GM19238 (cell line): Measurements from ENCODE around the gene PLXNA4.

Experiments used
- DNase-seq: peaks from one replicate; pipeline ENCODE4 v3.0.0; 2011; ENCODE audit warnings: low spot score; ENCODE audit not compliant: insufficient read length

The PLXNA4 gene

DNA sequence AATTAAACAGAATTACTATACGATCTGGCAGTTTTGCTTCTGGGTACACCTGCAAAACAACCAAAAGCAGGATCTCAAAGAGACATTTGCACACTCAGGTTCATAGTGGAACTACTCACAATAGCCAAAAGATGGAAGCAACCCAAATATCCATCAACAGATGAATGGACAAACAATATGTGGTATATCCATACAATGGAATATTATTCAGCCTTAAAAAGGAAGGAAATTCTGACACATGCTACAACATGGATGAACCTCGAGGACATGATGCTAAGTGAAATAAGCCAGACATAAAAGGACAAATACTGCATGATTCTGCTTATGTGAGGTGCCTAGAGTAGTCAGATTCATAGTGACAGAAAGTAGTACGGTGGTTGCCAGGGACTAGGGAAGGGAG, 330.7 kb downstream of the PLXNA4 start:
- no peak for DNase-seq

DNA sequence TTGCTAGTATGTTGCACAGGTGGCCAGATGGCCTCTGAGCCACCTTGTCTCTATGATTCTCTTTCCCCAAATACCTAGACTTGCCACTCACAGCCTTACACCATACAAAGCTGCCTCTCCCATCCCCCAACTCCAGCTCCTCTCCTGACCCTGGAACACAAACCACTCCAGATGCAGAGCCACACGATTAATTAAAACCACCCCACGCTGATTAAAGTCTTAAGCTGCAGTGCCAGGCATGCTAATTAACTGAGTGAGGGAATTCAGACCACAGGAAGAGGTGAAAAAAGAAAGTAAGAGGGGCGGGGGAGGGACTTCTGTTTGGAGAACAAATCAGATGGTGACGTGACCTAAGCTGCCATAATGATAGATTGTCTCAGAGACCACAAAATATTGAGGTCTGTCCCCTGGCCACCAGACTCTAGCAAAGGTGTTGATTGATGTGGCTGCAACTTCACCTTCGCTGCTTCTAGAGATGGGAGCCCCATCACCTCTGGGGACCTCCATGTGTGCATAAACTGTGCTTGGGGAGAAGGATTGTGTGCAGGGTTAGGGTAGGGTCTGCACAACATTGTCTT, 331.3 kb downstream of the PLXNA4 start:
- DNase-seq = no peak

DNA sequence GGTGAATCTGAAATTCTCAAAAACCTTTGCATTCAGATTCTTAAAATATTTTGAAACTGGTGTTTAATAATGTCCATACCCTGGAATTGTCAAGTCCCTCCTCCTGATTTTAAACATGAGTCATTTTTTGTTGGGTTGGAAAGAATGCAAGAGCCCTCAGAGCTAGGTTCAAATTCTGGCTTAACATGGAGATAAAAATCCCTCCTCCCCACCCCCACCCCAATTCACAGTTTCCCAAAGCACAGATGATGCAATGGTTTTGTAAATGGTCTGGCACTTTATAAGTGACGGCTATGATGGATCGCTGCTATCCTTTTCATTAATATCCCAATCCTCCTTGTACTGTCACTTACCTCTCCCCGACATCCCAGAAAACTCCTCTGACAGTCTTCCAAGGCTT, 332.8 kb downstream of the PLXNA4 start:
- no peak for DNase-seq

GRCh38 chr7:132243051-132243450, 333.2 kb downstream of the PLXNA4 start:
- no peak for DNase-seq

GRCh38 chr7:132242192-132242812, 334.0 kb downstream of the PLXNA4 start:
- DNase-seq = no peak

GRCh38 chr7:132240821-132241422, 335.3 kb downstream of the PLXNA4 start:
- no peak for DNase-seq

DNA sequence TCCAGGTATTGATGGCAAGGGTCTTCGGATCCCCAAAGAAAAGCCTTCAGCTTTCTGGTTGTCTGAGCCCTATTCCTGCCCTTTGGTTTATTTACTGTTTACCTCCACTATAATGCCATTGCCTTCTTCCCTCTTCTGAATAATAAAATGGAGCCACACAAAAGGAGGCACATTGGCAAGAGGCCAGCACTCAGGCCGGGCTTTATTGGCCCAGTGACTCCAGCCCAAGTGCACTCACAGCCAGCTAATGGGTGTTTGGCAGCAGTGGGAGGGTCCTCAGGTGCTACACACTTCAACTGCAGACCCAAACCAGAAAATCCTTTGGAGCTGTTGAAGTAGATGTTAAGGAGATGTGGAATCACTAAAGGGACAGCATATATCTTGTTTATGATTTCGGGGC, 336.0 kb downstream of the PLXNA4 start:
- no peak for DNase-seq

- no peak for DNase-seq
Measured at GRCh38 chr7:132239422-132239994, 336.8 kb downstream of the PLXNA4 start.

GRCh38 chr7:132234711-132235110, 341.6 kb downstream of the PLXNA4 start:
- DNase-seq = no peak

DNA sequence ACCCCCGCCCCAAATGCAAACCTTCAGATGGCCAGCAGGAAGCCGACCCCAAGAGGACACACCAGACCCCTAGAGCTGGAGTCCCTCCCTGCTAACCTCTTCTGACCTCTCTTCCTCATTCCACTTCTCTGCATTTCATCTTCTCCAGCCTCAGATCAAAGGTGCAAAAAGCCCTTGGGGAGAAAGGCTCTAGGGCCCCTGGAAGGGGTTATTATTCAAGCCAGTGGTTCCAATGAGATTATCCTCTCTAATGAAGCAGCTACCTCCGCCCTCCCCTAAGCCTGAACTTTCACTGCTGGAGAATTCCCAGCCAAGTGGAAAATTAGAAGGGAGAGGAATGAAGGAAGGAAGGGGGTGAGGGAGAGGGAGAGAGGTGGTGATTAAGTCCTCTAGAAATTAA, 343.9 kb downstream of the PLXNA4 start:
- DNase-seq = no peak

DNA sequence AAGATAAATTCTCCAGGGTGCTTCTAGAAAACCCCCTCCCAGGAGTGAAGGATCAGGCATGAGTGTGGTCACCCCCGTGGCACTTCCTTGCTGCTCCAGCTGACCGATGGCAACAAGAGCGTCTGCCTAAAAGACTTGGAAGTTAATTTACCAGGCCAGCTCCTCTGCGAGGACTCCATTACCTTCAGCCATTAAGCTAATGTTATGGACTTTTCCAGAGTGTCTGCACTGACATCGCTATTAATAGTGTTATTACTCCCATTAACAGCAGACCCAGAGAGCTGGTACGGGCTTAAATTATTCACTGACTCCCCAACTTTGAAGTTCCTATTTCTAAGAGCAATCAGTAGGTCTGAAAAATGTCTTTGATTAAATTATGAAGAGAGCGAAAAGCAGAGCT, 345.8 kb downstream of the PLXNA4 start:
- DNase-seq = no peak

DNA sequence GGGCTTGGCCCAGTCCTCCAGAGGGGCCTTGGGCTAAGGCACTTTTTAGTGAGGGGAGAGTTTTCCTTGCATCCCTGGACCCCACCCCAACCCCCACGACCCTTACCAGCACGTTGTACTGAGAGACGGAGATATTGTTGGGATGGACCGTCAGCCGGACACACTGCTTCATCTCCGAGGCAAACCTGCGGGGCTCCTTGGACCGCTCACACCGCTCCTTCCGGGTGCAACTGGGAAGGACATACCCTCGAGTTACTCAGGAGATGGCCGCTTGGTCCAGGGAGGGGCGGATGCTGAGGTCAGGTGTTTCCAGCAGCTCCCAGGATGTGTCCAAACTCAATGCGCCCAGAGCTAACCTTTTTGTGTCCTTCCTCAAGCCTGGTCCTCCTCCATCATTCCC, 348.0 kb downstream of the PLXNA4 start:
- no peak for DNase-seq

DNA sequence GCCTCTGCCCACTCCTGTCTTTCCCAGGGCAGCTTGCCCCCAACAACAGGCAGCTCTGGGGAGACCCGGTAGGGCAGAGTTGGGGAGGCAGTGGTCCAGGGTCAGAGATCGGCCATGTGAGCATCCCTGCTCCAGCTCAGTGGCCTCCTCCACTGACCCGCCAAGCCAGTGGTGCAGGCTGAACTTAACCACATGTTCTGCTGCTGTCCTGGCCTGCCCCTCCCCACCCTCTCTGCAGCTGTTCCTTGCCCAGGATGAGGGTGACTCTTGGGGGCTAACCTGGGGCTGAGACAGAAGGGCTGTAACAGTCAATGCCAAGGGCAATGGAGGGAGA, 349.3 kb downstream of the PLXNA4 start:
- DNase-seq = no peak

DNA sequence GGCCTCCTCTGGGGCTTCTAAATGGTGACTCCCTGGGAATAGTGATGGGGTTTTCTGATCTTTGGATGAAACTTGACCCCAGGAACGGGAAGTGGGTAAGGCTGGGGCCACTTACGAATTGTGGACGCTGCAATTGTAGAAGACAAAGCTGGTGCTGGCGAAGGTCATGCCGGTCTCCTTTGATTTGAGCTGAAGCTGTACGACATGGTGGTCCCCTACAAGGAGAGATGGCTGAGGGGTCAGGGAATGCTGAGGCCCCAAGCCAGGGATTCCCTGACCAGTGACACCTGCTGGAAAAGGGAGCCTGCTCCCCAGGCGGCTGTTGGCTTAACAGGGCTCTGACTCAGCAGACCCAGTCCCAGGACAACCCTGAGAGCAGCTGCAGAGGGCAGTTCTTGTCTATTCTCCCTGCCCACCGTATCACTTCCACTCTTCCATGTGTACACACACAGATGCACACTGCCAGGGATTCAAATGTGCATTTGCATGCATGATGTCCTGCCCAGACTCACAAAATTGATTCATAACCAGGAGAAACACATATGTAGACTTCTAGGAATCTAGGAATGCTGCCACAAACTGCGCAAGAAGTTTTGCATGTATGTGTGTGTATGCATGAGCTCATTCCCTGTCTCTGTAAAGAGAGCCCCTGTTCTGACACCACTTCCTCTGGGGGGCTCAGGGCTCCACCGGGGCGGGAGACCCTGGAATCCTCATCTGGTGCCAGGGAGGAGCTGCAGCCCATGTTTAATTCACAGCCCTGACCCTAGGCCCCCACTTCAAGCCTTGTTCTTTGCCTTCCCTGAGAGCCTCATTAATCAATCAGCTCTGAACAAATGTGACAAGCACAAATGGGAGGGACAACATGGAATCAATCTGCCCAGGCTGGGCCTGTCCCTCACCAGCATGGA, 350.0 kb downstream of the PLXNA4 start:
- no peak for DNase-seq

- DNase-seq = no peak
Measured at GRCh38 chr7:132225216-132226030, 350.8 kb downstream of the PLXNA4 start.

DNA sequence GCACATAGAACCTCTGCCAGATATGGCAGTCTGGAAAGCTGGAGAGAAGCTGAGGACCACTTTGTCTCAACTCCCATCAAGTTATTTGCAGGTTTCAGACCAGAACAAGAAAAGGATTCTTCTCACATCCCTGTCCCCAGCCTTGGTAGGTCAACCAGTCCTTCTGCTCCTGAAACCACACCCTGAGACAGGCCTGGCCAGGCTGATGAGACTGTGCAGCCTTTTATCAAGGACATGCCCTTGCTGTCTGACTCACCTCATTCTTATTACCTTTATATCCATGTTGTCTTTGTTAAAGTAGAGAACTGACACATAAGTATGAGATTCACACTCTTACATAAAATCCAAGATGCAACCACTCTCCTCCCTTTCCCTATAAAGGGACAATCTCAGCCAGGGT, 354.9 kb downstream of the PLXNA4 start:
- no peak for DNase-seq

GRCh38 chr7:132220060-132220459, 356.2 kb downstream of the PLXNA4 start:
- DNase-seq = no peak

GRCh38 chr7:132218876-132219275, 357.4 kb downstream of the PLXNA4 start:
- no peak for DNase-seq

GRCh38 chr7:132216847-132217525, 359.3 kb downstream of the PLXNA4 start:
- DNase-seq = no peak

DNA sequence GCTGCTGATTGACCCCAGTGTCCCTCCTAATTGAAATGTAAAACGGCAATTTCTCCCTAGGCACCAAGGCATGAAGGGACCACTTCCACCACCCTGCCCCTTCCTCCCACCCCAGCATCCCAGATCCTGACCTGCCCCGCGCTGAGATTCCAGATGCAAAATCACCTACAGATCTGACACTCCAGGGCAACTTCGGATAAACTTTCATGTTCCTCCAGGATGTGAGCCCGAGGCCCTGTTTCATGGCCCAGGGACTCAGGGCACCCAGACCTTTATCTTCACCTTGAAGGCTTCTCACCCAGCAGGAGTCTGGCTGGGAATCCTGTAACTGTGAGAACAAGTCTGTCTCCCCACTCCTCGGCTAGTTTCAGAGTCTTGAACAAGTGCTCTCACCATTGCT, 361.8 kb downstream of the PLXNA4 start:
- no peak for DNase-seq

DNA sequence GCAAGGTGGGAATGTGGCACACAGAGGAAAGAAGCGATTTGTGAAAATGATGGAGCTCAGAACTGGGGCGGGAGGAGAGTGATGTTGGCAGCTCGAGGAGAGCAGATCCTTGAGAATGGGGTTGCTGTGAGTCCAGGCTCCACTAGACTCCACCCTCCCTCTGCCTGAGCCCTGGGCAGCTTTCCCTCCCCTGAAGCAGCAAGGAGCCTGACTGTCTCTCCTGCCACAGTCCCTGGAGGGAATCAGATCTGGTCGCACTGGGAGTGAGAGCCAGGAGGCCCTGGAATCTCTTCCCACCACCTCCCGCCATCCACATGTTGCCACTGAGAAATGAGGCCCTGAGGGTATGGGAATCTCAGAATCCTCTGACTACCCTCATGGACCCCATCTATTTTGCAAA, 362.7 kb downstream of the PLXNA4 start:
- DNase-seq = no peak
